Thoracic aorta (tissue), 2 donors: ENCODE results near the gene PRSS56. TPM values are rescaled to one million over a fixed set of nuclear protein-coding genes. Genes with fewer than 3 reads are reported as not detected.

Source experiments
- ATAC-seq: fragments of 150-250 bp; one replicate; pipeline ENCODE4 v1.8.0; 2017; ENCODE audit warnings: low read depth; ENCODE audit not compliant: insufficient number of reproducible peaks, low FRiP score
- DNase-seq: peaks from one replicate; pipeline ENCODE4 v3.0.0-alpha.2; 2020; ENCODE audit warnings: low spot score
- H3K27ac ChIP-seq, 2 donors: fragments of 200-600 bp; sonication (generic); 1 replicate in 1 of 2; 2 replicates in 1 of 2; pipeline ENCODE4 v1.5.1; 2016; ENCODE audit warnings: mild to moderate bottlenecking in 2 of 2, moderate library complexity in 2 of 2
- H3K27me3 ChIP-seq: fragments of 200-600 bp; sonication (generic); replicated peaks from 2 replicates; pipeline ENCODE4 v1.6.0; 2016; ENCODE audit warnings: mild to moderate bottlenecking; ENCODE audit not compliant: insufficient read depth
- H3K36me3 ChIP-seq: fragments of 200-600 bp; sonication (generic); one replicate; pipeline ENCODE4 v1.5.1; 2016
- H3K4me1 ChIP-seq, 2 donors: fragments of 200-600 bp; sonication (generic); 1 replicate in 1 of 2; 2 replicates in 1 of 2; pipeline versions ENCODE4 v1.5.1 to v1.6.0; 2016; ENCODE audit warnings: low read depth in 2 of 2, mild to moderate bottlenecking in 1 of 2; ENCODE audit not compliant: control insufficient read depth in 1 of 2
- H3K4me3 ChIP-seq: fragments of 200-600 bp; sonication (generic); 2 replicates; pipeline ENCODE4 v1.5.1; 2016; ENCODE audit warnings: mild to moderate bottlenecking
- H3K9me3 ChIP-seq: fragments of 200-600 bp; sonication (generic); 2 replicates; pipeline ENCODE4 v1.5.1; 2016
- total RNA-seq, 2 donors: library from RNA; depleted of rRNA; stranded (reverse); fragments of >200 nt; gene quantifications; one replicate each; pipeline versions ENCODE4 v1.1.0 to v1.2.3, GENCODE V29; 2016
- TF ChIP-seq, protein P1 (sequence below): fragments of 200-600 bp; sonication (generic); IDR thresholded peaks from one replicate; pipeline ENCODE4 v1.5.1; 2019; ENCODE audit warnings: antibody characterized with exemption

The PRSS56 gene
- total RNA-seq, 2 donors from 2014 or later: not detected

DNA sequence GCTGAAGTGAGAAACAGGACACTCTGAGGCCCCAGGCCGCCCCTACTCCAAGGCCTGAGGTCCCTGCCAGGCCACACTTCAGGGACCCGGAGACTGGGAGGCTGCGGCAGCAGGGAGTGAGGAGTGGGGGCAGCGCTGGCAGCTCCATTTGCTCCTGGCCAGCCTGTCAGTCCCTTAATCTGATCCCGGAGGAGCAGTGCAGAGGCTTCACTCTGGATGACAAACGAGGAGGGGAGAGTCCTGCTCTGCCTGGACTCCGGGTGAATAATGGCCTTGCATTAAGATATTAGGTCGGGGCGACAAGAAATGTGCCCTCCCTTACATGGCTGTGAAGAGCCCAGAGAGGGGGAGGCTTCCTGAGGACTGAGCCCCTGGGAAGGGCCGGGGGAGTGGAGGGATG, 14.3 kb upstream of the PRSS56 start:
- Histone ChIP-seq H3K9me3 (no peaks in the 10 kb centered on the region), H3K4me3 (no peak overlapping the region), H3K27me3 (no peaks in the 10 kb centered on the region), H3K4me1 (peaks cover 7 to 16% of the 10 kb centered on the region in 2 donors), H3K27ac (no peak overlapping the region), H3K36me3 (no peaks in the 10 kb centered on the region)
- no peak for DNase-seq
- no peak for ATAC-seq
- TF ChIP-seq, protein P1, sequence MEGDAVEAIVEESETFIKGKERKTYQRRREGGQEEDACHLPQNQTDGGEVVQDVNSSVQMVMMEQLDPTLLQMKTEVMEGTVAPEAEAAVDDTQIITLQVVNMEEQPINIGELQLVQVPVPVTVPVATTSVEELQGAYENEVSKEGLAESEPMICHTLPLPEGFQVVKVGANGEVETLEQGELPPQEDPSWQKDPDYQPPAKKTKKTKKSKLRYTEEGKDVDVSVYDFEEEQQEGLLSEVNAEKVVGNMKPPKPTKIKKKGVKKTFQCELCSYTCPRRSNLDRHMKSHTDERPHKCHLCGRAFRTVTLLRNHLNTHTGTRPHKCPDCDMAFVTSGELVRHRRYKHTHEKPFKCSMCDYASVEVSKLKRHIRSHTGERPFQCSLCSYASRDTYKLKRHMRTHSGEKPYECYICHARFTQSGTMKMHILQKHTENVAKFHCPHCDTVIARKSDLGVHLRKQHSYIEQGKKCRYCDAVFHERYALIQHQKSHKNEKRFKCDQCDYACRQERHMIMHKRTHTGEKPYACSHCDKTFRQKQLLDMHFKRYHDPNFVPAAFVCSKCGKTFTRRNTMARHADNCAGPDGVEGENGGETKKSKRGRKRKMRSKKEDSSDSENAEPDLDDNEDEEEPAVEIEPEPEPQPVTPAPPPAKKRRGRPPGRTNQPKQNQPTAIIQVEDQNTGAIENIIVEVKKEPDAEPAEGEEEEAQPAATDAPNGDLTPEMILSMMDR: no peak

DNA sequence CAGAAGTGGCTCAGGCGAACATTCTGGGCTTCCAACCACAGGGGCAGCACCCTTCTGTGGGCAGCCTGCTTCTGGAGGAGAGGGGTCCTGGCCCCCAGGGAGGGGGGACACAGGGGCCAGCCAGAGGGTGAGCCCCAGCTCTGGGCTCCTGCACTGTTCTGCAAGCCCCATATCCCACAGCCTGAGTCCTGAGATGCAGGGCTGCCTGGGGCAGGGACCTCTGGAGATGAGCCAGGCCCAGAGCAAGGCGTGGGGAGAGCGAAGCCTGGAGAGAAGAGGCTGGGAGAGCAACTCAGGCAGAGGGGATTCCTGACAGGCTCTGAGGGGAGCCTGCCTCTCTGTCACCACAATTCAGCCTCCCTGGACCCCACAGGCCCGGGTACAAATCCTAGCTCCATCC, 13.5 kb upstream of the PRSS56 start:
- H3K36me3 ChIP-seq: no peaks in the 10 kb centered on the region
- TF ChIP-seq, protein P1: no peak
- H3K4me3 ChIP-seq: no peak overlapping the region
- H3K9me3 ChIP-seq: no peaks in the 10 kb centered on the region
- no peak for ATAC-seq
- no peak for DNase-seq
- no peaks in the 10 kb centered on the region for H3K27me3 ChIP-seq
- H3K4me1 ChIP-seq: peaks cover 7 to 16% of the 10 kb centered on the region in 2 donors
- no peak overlapping the region for H3K27ac ChIP-seq

DNA sequence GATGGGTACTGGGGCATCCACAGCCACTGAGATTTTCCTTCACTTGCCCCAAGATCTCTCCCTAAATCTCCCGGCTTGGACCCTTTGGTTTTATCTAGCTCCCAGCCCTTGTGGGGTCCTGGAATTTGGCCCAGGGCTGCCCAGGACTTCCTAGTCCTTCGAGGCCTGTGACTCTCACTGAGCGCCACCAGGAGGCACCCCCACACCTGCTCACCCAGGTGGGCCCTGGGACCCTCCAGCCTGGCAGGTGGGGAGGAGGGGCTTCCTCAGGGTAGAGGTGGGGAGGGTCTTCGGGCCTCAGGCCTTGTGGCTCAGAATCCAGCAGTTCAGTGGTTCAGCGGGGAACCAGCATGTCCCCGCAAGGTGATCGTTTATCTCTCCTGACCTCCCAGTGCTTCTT, 11.9 kb upstream of the PRSS56 start:
- Histone ChIP-seq H3K4me3 (no peak overlapping the region), H3K9me3 (no peaks in the 10 kb centered on the region), H3K27me3 (no peaks in the 10 kb centered on the region), H3K27ac (no peak overlapping the region), H3K4me1 (peaks cover 4 to 9% of the 10 kb centered on the region in 2 donors), H3K36me3 (no peaks in the 10 kb centered on the region)
- ATAC-seq (no peak), DNase-seq (no peak)
- TF ChIP-seq, protein P1: no peak

DNA sequence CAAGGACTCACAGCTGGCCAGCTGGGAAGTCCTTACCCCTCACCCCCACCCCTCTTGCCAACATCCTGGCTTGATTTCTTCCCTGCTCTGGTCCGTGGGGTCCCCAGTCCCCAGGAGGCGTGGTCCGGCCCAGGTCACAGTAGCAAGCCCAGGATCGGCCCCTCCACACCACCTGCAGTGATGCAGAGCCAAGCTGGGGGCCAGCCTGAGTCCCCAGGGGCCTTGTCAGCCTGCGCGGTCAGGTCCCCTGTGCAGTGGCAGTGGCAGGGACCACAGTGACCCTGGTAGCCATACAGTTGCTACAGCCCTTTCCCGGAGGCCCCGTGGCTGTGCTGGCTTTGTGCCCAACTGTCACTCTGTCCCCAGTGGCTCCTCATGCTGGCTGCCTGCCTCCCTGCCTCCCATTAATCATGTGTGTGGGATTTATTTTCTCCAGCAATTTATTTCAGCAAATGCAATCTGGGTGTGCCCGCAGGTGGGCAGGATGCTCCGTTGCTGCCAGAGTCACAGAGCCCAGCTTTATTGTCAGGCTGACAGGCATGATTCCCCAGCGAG, 8.8 kb upstream of the PRSS56 start:
- no peak for DNase-seq
- Histone ChIP-seq H3K36me3 (no peaks in the 10 kb centered on the region), H3K27me3 (no peaks in the 10 kb centered on the region), H3K4me1 (no peaks in the 10 kb centered on the region), H3K27ac (no peak overlapping the region), H3K9me3 (no peaks in the 10 kb centered on the region), H3K4me3 (no peak overlapping the region)
- TF ChIP-seq, protein P1: no peak
- no peak for ATAC-seq

DNA sequence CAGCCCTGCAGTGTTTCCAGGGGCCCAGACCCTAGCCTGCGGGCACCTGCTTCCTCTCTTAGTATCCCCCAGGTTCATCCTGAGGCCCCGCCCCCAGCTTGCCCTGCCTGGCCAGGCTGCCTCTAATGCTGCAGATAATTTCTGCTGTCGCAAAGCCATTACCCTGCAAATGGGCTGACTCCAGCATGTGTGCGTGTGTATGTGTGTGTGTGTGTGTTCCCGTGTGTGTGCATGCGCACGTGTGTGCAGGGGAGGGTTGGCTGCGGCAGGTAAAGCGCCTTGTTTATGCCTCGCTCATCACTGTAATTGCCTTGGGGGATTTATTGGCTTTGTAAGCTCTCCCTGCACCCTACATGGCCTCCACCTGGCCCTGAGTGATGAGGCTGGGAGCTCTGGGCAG, 7.6 kb upstream of the PRSS56 start:
- H3K36me3 ChIP-seq: no peaks in the 10 kb centered on the region
- H3K27me3 ChIP-seq: no peaks in the 10 kb centered on the region
- ATAC-seq: no peak
- no peaks in the 10 kb centered on the region for H3K4me1 ChIP-seq
- H3K4me3 ChIP-seq: no peak overlapping the region
- H3K9me3 ChIP-seq: no peaks in the 10 kb centered on the region
- DNase-seq: no peak
- TF ChIP-seq, protein P1: no peak
- no peak overlapping the region for H3K27ac ChIP-seq
